DMS 273 treated with DMSO at 0.1 percent for 48 hours (cell line): ENCODE data around the gene ZFAND3.

Source experiments
- DNase-seq: peaks from one replicate; lab custom pipeline; 2025; lab: John Stamatoyannopoulos, UW

Gene ZFAND3

DNA sequence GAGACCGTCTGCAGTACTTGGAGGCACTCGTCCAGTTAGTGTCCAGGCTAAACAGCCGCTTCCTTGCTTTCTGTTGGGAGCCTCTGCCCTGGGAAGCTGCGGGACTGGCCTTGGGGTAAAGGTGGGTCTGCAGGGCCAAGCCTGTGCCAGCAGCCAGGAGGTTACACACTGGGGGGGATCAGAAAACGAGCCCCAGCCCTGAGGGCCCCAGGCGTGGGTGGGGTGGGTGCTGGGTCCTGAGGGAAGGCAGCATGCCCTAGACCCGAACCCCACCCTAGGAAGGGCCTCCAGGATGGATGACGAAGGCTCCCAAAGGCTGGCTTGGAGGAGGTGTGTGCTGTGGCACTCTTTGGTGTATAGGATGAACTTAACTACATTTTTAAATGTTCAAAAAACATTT is 335.2 kb downstream of the ZFAND3 start:
- DNase-seq, result no peak

DNA sequence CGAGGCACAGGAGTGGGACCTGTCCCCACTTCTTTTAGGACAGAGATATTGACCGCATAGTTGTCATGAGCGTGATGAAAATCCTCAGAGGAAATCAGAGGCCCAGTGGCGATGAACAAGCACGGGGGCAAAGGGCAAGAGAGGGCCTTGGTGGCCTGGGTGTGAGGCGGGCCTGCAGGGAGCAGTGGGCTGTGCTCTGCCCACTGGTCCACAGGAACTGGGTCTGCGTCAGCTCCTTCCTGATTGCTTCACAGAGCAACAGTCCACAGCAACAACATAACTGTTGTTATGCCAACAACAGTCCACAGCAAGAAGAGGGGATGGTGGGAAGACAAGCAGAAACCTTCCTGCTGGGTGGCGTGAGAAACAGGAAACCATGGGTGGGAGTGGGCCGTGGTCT is 335.6 kb downstream of the ZFAND3 start:
- DNase-seq, result no peak

GRCh38 chr6:38155621-38156204 is 336.2 kb downstream of the ZFAND3 start:
- DNase-seq, result no peak

- no peak for DNase-seq
These were observed 337.5 kb downstream of the ZFAND3 start for GRCh38 chr6:38156818-38157565.

- DNase-seq, result no peak
These were observed 338.4 kb downstream of the ZFAND3 start for GRCh38 chr6:38157905-38158304.

- DNase-seq, result no peak
These were observed 339.3 kb downstream of the ZFAND3 start for GRCh38 chr6:38158762-38159350.

DNA sequence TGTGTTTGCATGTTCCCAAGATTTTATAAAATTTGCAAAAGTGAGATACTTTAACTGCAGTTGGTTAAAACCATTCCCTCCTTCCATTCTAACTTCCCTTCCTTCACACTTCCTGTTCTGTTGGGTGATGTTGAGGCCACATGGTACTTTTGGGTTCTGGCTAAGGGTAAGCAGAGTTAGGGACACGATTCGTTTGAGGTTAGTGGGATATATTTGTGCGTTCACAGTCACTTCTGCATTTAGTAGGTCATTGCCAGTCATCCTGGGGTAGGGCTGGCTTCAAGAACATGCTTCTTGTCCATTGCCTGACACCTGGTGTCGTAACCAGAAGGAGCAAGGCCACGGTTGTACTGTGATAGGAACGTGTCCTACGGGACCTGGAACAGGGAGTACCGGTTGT is 340.1 kb downstream of the ZFAND3 start:
- no peak for DNase-seq

DNA sequence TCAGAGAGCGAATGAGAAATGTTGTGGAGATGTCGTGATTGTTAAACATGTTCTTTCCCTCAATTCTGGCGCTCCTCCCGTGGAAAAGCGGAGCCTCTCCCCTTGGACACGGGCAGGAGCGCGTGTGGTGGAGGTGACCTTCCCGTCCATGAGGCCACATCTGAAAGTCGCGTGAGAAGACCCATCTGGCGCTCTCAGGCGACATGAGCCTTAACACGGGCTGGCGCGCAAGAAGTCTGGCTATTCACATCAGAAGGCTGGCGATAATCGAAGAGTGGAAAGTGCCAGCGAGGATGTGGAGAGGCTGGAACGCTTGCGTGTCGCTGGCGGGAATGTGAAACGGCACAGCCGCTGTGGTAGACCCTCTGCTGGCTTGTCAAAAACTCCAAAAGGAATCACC is 341.3 kb downstream of the ZFAND3 start:
- DNase-seq, result no peak

DNA sequence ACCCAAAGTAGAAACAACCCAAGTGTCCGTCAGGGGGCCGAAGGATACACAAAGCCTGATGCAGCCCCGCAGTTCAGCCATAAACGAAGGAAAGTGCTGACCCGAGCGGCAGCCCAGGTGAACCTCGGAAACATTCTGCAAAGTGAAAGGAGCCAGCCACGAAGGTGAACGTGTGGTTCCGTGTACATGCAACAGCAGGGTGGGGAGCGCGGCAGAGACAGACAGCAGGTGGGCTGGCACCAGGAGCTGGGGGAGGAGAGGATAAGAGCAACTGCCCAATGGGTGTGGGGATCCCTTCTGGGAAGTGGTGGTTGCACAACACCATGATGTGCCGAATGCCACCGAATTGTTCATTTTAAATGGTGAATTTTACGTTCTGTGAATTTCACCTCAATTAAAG is 341.8 kb downstream of the ZFAND3 start:
- no peak for DNase-seq

- no peak for DNase-seq
These were observed 342.4 kb downstream of the ZFAND3 start for GRCh38 chr6:38161754-38162492.

GRCh38 chr6:38162493-38163185 is 343.1 kb downstream of the ZFAND3 start:
- no peak for DNase-seq

- DNase-seq, result no peak
These were observed 343.9 kb downstream of the ZFAND3 start for GRCh38 chr6:38163186-38164130.

- DNase-seq, result no peak
These were observed 344.6 kb downstream of the ZFAND3 start for GRCh38 chr6:38164131-38164481.

DNA sequence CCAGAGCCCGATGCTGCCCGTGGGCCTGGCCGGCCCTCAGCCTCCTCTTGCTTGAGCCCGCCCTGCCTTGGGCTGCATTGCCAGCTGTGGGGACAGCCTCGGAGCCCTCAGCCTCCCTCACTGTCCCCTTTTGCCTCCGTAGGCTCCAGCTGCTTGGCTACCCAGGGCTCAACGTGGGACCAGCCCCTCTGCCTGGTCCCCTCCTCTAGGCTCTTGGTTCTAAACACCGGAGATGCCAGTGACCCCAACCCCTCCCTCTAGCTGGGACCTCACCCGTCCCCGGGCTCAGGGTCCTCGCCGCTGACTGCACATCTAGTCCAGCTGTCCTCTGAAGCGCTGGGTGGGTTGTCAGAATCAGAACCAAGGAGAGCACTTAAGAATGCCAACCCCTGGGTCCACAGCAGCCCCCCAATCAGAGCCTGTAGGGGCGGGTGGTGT is 345.2 kb downstream of the ZFAND3 start:
- DNase-seq, result no peak

DNA sequence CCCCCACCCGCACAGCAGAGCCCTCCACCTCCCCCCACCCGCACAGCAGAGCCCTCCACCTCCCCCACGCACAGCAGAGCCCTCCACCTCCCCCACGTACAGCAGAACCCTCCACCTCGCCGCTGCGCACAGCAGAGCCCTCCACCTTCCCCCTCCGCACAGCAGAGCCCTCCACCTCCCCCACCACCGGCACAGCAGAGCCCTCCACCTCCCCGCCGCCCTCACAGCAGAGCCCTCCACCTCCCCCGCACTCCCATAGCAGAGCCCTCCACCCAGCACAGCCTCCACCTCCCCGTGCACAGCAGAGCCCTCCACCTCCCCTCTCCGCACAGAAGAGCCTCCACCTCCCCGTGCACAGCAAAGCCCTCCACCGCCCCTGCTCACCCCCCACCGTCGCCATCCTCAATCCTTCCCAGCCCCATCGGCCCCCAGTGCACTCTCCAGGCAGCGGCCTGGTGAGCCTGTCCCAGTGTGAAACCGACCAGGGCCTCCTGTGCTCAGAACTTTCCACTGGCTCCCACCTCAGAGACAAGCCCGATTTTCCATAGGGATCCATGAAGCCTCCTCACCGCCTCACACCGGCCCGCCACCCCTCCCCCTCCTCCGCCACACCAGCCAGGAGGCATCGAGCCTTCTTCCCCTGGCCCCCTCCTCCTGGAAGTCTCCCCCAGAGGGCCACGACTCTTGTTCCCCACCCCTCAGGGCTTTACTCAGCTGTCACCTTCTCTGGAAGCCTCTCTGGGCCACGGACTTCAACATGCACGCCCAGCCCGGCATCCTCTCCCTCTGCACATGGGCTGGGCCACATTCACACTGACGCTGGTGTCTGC is 347.1 kb downstream of the ZFAND3 start:
- DNase-seq, result no peak

DNA sequence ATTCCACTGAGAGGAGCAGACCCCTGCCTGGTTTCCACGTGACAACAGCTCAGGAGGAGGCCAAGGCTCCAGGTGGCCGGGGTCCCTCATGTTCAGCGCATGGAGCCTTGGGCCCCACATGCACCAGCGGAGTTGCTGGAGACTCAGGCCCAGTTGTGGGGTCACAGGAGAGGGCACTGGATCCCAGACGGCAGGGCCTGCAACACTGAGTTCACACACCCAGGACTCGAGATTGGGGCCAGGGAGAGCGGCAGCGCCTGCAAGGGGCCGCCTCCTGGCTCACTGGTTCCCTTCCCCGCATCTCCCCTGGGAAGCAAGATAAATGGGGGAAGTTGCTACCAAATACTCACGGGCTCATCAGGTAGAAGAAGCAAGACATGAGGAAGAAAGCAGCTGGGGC is 348.1 kb downstream of the ZFAND3 start:
- no peak for DNase-seq

DNA sequence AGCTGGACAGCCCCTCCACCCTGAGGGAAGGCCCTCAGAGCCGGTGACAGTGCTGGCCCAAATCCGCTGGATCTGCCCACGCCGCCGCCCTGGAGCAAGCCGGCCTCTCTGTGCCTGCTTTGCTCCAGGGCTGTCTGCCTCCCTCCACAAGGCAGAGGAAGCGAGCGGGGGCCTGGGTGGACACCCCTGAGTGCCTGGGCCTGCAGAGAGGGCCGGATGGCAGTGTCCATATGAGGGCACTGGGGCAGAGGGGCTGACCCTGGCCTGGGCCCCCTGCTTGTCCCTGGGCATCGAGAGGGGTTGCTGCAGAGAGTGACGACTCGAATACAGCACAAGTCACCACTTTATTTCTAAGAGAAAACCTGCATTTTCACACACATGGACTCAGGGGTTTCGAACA is 348.6 kb downstream of the ZFAND3 start:
- no peak for DNase-seq

- DNase-seq, result no peak
These were observed 349.2 kb downstream of the ZFAND3 start for GRCh38 chr6:38168699-38169098.

DNA sequence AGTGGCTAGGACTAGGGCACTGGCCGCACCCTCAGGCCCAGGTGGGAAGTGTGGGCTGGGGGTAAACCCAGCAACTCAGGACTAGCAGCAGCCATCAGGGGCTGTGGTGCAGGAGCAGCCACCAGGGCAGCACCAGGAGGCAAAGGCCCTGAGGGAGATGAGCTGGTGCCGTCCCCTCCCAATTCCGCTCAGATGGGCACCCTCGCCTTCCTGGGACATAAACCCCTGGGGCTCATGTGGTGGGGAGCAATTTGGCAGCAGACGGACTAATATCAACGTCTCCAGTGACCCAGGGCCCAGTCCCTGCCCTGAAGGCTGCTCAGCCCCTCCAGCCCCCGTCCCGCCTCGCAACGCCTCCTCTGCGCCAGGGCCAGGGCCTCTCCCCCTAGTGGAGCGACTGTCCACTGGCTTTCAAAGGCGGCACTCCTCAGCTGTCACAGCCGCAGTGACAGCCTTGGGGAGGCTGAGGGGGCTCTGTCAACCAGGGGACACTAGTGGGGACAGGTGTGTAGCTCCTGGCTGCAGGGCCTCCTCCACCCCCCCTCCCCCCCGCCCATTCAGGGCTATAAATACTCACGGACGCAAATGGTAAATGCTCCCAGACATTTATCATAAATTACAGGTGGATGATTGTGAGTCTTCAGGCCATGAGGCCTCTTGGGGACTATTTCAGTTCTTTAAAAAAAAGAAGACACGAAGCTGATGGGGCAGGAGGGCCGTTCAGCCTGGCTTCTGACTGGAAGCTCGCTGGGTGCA is 349.9 kb downstream of the ZFAND3 start:
- DNase-seq, result no peak
